C4-2B (cell line): ENCODE measurements around the gene MORN1.

Source experiments
- H3K27ac ChIP-seq: fragments of 450-650 bp; 2 replicates; pipeline ENCODE4 v1.5.1; 2017
- CTCF ChIP-seq: fragments of 450-650 bp; conservative IDR thresholded peaks from 2 replicates; pipeline ENCODE4 v1.5.1; 2017; ENCODE audit warnings: mild to moderate bottlenecking
- ZFX ChIP-seq: fragments of 450-650 bp; IDR thresholded peaks from 2 replicates; pipeline ENCODE4 v1.6.1; 2017

Gene MORN1

GRCh38 chr1:2409745-2410144 is 18.4 kb upstream of the MORN1 start:
- peak overlapping the region; percentile 99 for H3K27ac ChIP-seq
- no peak for TF ChIP-seq CTCF
- no peak for TF ChIP-seq ZFX

GRCh38 chr1:2408859-2409276 is 17.5 kb upstream of the MORN1 start:
- peak overlapping the region; percentile 99 for H3K27ac ChIP-seq
- TF ChIP-seq ZFX (no peak), CTCF (no peak)

GRCh38 chr1:2408456-2408855 is 17.1 kb upstream of the MORN1 start:
- TF ChIP-seq ZFX (no peak), CTCF (no peak)
- H3K27ac ChIP-seq: peak overlapping the region; percentile 99

GRCh38 chr1:2407991-2408275 is 16.6 kb upstream of the MORN1 start:
- TF ChIP-seq ZFX: no peak
- no peak for TF ChIP-seq CTCF
- H3K27ac ChIP-seq: no peak overlapping the region; the same call in 1 of the 2 replicates

GRCh38 chr1:2407166-2407990 is 16.0 kb upstream of the MORN1 start:
- no peak overlapping the region; the same call in 1 of the 2 replicates for H3K27ac ChIP-seq

GRCh38 chr1:2406451-2407041 is 15.2 kb upstream of the MORN1 start:
- H3K27ac ChIP-seq: no peak overlapping the region; the same call in 1 of the 2 replicates
- no peak for TF ChIP-seq CTCF
- no peak for TF ChIP-seq ZFX

More at GRCh38 chr1:2407166-2407990, 16.0 kb upstream of the MORN1 start:
- TF ChIP-seq CTCF (no peak), ZFX (no peak)

GRCh38 chr1:2405588-2406295 is 14.4 kb upstream of the MORN1 start:
- H3K27ac ChIP-seq: no peak overlapping the region
- TF ChIP-seq CTCF: no peak
- TF ChIP-seq ZFX: no peak
